BJ (cell line): ENCODE measurements around the gene MTM1. TPM values are rescaled to one million over a fixed set of nuclear protein-coding genes. Genes with fewer than 3 reads are reported as not detected.

Experiments used
- CTCF ChIA-PET: fragments of 350-600 bp; formaldehyde crosslinking; extraction: SDS; loops from one replicate; lab custom pipeline; 2021; ENCODE audit warnings: antibody characterized with exemption, inconsistent platforms; lab: Yijun Ruan, JAX
- POLR2A ChIA-PET: fragments of 300-600 bp; sonication (Branson Sonifier 250); formaldehyde crosslinking; extraction: SDS; loops from one replicate; lab custom pipeline; 2021; ENCODE audit warnings: antibody characterized with exemption; lab: Charles Lee
- DNase-seq: peaks from one replicate; pipeline ENCODE4 v3.0.0-alpha.2; 2011; ENCODE audit warnings: low read depth
- H3K27me3 ChIP-seq: 2 replicates; pipeline ENCODE4 v1.6.0; 2011; ENCODE audit warnings: low read length; ENCODE audit not compliant: control insufficient read depth, insufficient read depth
- H3K36me3 ChIP-seq: 2 replicates; pipeline ENCODE4 v1.5.1; 2011; ENCODE audit warnings: low read length; ENCODE audit not compliant: control insufficient read depth, insufficient read depth
- H3K4me3 ChIP-seq: 2 replicates; pipeline ENCODE4 v1.5.1; 2011; ENCODE audit warnings: low read depth, mild to moderate bottlenecking, control low read depth, low read length
- polyA plus RNA-seq: library from polyadenylated mRNA; depleted of rRNA; stranded (reverse); fragments of >200 nt; gene quantifications from 2 replicates; pipeline ENCODE4 v1.2.3, GENCODE V29; 2011
- TF ChIP-seq, protein P1 (sequence below): IDR thresholded peaks from 2 replicates; pipeline ENCODE4 v1.5.1; 2011; ENCODE audit warnings: low read depth, mild to moderate bottlenecking, control low read depth, inconsistent platforms, low read length, moderate library complexity; ENCODE audit not compliant: insufficient read depth

The MTM1 gene
- polyA plus RNA-seq, 1 experiment, result 2.6 TPM

GRCh38 chrX:150548684-150549083 is 19.7 kb upstream of the MTM1 start:
- H3K27me3 ChIP-seq, result no peaks in the 10 kb centered on the region
- ChIA-PET CTCF (no interaction called here), POLR2A (no interaction called here)
- no peak overlapping the region for H3K4me3 ChIP-seq
- DNase-seq, result no peak
- no peaks in the 10 kb centered on the region for H3K36me3 ChIP-seq
- TF ChIP-seq, protein P1, sequence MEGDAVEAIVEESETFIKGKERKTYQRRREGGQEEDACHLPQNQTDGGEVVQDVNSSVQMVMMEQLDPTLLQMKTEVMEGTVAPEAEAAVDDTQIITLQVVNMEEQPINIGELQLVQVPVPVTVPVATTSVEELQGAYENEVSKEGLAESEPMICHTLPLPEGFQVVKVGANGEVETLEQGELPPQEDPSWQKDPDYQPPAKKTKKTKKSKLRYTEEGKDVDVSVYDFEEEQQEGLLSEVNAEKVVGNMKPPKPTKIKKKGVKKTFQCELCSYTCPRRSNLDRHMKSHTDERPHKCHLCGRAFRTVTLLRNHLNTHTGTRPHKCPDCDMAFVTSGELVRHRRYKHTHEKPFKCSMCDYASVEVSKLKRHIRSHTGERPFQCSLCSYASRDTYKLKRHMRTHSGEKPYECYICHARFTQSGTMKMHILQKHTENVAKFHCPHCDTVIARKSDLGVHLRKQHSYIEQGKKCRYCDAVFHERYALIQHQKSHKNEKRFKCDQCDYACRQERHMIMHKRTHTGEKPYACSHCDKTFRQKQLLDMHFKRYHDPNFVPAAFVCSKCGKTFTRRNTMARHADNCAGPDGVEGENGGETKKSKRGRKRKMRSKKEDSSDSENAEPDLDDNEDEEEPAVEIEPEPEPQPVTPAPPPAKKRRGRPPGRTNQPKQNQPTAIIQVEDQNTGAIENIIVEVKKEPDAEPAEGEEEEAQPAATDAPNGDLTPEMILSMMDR, result no peak

- Histone ChIP-seq H3K36me3 (no peaks in the 10 kb centered on the region), H3K4me3 (no peak overlapping the region), H3K27me3 (no peaks in the 10 kb centered on the region)
- TF ChIP-seq, protein P1, result no peak
- no peak for DNase-seq
- POLR2A ChIA-PET, result no interaction called here
- CTCF ChIA-PET, result no interaction called here
Measured at GRCh38 chrX:150551963-150552362, 16.5 kb upstream of the MTM1 start.

DNA sequence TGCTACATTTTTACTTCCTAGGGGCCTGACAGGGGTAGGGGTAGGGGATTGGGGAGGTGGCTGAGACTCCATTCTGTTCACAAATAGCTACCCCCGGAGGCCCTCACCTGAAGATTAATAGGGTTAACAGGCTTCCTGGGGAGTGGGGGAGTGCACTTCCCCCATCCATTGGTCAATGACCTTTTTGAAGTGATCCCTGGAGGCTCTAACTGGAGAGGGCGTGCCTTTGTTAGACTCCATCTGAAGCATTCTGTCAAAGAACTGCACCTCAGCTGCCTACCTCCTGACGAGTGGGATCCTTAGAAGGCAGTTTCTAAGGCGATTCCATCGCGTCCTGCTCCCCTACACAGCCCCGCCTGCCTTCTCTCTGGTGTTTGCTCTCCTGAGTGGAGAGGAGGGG is 10.0 kb upstream of the MTM1 start:
- POLR2A ChIA-PET, result no interaction called here
- Histone ChIP-seq H3K36me3 (no peaks in the 10 kb centered on the region), H3K27me3 (no peaks in the 10 kb centered on the region), H3K4me3 (no peak overlapping the region)
- no peak for DNase-seq
- CTCF ChIA-PET, result no interaction called here
- TF ChIP-seq, protein P1, result no peak

- POLR2A ChIA-PET, result no interaction called here
- DNase-seq, result no peak
- CTCF ChIA-PET, result no interaction called here
Measured at GRCh38 chrX:150564838-150565237, 3.6 kb upstream of the MTM1 start.

DNA sequence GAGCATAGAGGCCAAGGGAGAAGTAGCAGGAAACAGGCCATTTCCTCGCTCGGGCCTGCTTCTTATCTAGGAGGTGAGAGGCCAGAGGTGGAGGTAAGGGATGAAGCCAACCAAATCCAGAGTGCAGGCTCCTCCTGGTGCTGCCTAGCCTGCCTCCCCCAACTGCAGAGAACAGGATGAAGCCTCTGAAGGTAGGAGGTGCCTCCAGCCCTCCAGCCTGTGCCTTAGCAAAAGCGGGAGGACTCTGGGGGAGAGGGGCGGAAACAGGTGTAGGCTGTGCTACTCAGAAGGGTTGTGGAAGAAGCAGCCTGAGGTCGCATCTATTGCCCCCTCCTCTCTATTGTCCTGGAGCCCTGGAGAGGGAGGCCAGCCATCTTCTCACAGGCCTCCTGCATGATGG is 2.9 kb upstream of the MTM1 start:
- Histone ChIP-seq H3K36me3 (no peaks in the 10 kb centered on the region), H3K4me3 (no peak overlapping the region), H3K27me3 (no peaks in the 10 kb centered on the region)
- DNase-seq, result no peak
- POLR2A ChIA-PET, result no interaction called here
- CTCF ChIA-PET, result no interaction called here
- TF ChIP-seq, protein P1, result no peak

More at GRCh38 chrX:150564838-150565237, 3.6 kb upstream of the MTM1 start:
- H3K4me3 ChIP-seq, result no peak overlapping the region
- TF ChIP-seq, protein P1, result no peak
- H3K36me3 ChIP-seq, result no peaks in the 10 kb centered on the region
- no peaks in the 10 kb centered on the region for H3K27me3 ChIP-seq
